Brain microvascular endothelial cell (primary cell): ENCODE results near the gene SLC36A2.
"Not testable (repeated sequence)": the region's sequence is repeated elsewhere in the genome, so short reads cannot be mapped to it uniquely, and the experiment has no call there.

Experiments used
- DNase-seq: peaks from one replicate; pipeline ENCODE4 v3.0.0-alpha.2; 2020
- H3K27ac ChIP-seq: fragments of 250-450 bp; sonication (Bioruptor Pico); 2 replicates; pipeline ENCODE4 v1.5.1; 2020; ENCODE audit warnings: mild to moderate bottlenecking, moderate library complexity
- H3K27me3 ChIP-seq: fragments of 250-450 bp; sonication (Bioruptor Pico); replicated peaks from 2 replicates; pipeline ENCODE4 v1.5.1; 2020; ENCODE audit warnings: mild to moderate bottlenecking
- H3K36me3 ChIP-seq: fragments of 250-450 bp; sonication (Bioruptor Pico); replicated peaks from 2 replicates; pipeline ENCODE4 v1.5.1; 2020; ENCODE audit warnings: mild to moderate bottlenecking
- H3K4me3 ChIP-seq: 2 replicates; pipeline ENCODE4 v1.5.1; 2011; ENCODE audit warnings: low read depth, mild to moderate bottlenecking, control low read depth, low read length, moderate library complexity
- in situ Hi-C: cut with HindIII; loops from 2 replicates; pipeline ENCODE4 v1.10.0; 2017; ENCODE audit warnings: low sequenced_read_pairs, low pct_ligation_motif_present
- TF ChIP-seq, protein P1 (sequence below): IDR thresholded peaks from 2 replicates; pipeline ENCODE4 v1.5.1; 2011; ENCODE audit warnings: low read depth, mild to moderate bottlenecking, moderate library complexity, low read length, control low read depth, inconsistent platforms; ENCODE audit errors: missing control alignments

Gene SLC36A2

DNA sequence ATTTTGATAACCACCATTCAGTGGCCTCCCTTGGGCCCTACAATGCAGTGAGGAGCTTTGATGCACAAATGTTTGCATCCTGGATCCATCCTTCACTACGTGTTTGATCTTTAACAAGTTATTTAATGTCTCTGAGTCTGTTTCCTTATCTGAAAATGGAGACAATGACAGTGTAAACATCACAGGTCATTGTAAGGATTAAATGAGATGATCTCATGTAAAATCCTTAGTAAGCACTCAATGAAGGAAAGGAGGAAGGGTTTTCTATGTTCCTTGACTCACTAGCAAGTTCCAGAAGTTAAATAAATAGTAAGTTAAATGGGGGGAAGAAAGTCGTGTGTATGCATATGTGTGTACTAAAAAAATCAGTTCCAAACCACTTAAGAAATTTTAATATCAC, 34.0 kb downstream of the SLC36A2 start:
- H3K27ac ChIP-seq = no peak overlapping the region
- in situ Hi-C loops = no loop called here
- no peak for DNase-seq
- no peak overlapping the region for H3K4me3 ChIP-seq
- no peaks in the 10 kb centered on the region for H3K27me3 ChIP-seq
- TF ChIP-seq, protein P1, sequence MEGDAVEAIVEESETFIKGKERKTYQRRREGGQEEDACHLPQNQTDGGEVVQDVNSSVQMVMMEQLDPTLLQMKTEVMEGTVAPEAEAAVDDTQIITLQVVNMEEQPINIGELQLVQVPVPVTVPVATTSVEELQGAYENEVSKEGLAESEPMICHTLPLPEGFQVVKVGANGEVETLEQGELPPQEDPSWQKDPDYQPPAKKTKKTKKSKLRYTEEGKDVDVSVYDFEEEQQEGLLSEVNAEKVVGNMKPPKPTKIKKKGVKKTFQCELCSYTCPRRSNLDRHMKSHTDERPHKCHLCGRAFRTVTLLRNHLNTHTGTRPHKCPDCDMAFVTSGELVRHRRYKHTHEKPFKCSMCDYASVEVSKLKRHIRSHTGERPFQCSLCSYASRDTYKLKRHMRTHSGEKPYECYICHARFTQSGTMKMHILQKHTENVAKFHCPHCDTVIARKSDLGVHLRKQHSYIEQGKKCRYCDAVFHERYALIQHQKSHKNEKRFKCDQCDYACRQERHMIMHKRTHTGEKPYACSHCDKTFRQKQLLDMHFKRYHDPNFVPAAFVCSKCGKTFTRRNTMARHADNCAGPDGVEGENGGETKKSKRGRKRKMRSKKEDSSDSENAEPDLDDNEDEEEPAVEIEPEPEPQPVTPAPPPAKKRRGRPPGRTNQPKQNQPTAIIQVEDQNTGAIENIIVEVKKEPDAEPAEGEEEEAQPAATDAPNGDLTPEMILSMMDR = no peak
- H3K36me3 ChIP-seq = no peaks in the 10 kb centered on the region

DNA sequence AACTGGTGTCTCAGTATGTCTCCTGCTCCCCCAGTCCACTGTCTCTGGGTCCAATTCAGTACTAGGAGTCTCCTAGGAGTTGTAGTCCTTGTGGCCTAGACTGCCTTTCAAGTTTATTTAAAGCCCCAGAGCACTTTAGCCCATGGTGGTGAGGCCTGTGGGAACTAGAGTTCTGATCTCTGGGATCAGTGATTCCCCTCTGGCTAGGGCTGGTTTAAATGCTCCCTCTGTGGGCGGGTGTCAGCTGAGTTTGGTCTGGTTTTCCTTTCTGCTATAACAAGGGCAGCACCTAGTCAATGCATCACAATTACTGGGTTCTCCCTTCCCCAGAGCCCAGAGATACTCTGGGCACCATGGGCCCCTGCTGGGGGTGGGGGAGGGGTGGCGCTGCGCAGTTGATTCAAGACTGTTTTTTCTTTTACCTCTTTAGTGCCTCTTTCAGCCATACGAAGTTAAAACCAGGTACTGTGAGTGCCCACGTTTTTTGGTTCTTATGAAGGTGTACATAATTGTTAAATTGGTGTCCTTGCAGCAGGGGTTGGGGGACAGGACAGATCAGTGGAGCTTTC, 34.5 kb downstream of the SLC36A2 start:
- in situ Hi-C loops = no loop called here
- no peak overlapping the region for H3K4me3 ChIP-seq
- TF ChIP-seq, protein P1 = no peak
- H3K36me3 ChIP-seq = no peaks in the 10 kb centered on the region
- no peak for DNase-seq
- H3K27me3 ChIP-seq = no peaks in the 10 kb centered on the region
- H3K27ac ChIP-seq = no peak overlapping the region

DNA sequence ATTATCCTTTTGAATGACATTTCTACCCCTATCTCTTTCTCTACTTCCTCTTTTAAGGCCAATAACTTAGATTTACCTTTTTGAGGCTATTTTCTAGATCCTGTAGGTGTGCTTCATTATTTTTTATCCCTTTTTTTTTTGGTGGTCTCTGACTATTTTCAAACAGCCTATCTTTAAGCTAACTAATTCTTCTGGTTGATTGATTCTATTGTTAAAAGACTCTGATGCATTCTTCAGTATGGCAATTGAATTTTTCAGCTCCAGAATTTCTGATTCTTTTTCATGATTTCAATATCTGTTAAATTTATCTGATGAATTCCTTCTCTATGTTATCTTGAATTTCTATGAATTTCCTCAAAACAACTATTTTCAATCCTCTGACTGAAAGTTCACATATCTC, 36.4 kb downstream of the SLC36A2 start:
- no peaks in the 10 kb centered on the region for H3K36me3 ChIP-seq
- TF ChIP-seq, protein P1 = no peak

DNA sequence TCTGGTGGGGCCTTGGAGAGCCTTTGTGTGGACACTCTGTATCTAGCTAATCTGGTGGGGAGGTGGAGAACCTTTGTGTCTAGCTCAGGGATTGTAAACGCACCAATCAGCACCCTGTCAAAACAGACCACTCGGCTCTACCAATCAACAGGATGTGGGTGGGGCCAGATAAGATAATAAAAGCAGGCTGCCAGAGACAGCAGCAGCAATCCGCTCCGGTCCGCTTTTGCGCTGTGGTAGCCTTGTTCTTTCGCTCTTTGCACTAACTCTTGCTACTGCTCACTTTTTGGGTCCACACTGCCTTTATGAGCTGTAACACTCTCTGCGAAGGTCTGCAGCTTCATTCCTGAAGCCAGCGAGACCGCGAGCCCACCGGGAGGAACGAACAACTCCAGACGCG, 37.5 kb downstream of the SLC36A2 start:
- H3K27ac ChIP-seq, H3K36me3 ChIP-seq, in situ Hi-C loops, H3K27me3 ChIP-seq, H3K4me3 ChIP-seq, DNase-seq: not testable (repeated sequence)

More for the DNA sequence above, 36.4 kb downstream of the SLC36A2 start:
- no peak overlapping the region for H3K27ac ChIP-seq
- DNase-seq = no peak
- H3K27me3 ChIP-seq = no peaks in the 10 kb centered on the region
- in situ Hi-C loops = no loop called here
- H3K4me3 ChIP-seq = no peak overlapping the region

DNA sequence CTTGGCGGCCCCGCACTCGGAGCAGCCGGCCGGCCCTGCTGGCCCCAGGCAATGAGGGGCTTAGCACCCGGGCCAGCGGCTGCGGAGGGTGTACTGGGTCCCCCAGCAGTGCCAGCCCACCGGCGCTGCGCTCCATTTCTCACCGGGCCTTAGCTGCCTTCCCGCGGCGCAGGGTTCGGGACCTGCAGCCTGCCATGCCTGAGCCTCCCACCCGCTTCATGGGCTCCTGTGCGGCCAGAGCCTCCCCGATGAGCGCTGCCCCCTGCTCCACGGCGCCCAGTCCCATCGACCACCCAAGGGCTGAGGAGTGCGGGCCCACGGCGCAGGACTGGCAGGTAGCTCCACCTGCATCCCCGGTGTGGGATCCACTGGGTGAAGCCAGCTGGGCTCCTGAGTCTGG, 38.1 kb downstream of the SLC36A2 start:
- H3K27me3 ChIP-seq, H3K27ac ChIP-seq, in situ Hi-C loops, DNase-seq, H3K36me3 ChIP-seq, H3K4me3 ChIP-seq: not testable (repeated sequence)

DNA sequence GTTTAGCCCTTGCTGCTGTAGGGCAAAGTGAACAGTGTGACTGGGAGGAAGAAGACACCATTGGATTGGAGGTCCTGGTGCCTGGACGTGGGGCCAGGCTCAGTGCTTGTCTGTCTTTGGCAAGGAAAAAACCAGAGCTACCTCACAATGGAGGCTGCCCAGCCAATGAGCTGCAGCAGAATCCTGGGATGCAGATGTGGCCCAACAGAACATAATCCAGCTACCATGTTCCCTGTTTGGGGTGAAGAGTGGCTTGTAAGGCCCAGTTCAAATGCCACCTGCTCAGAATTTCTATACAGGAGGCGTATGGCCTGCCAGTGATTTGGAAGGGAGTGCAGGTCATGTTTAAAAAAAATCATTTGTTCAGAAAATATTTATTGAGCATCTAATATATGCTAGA, 43.7 kb downstream of the SLC36A2 start, which contains the start of gene SLC36A3:
Gene SLC36A3, minus strand, starts transcription at position 101 of the 400 bp plus-strand sequence. CDS start 412 bp downstream, outside the sequence.
- no peaks in the 10 kb centered on the region for H3K36me3 ChIP-seq
- in situ Hi-C loops = no loop called here
- H3K27me3 ChIP-seq = no peaks in the 10 kb centered on the region
- no peak within 1 kb of the TSS for H3K27ac ChIP-seq
- H3K4me3 ChIP-seq = no peak within 1 kb of the TSS
- TF ChIP-seq, protein P1 = no peak
- no peak for DNase-seq
